RWPE1 (cell line): ENCODE data around the gene TBCD.

ENCODE experiments used
- CTCF ChIA-PET: fragments of 350-600 bp; sonication (Branson Sonifier 250); formaldehyde crosslinking; extraction: SDS; loops from one replicate; lab custom pipeline; 2021; lab: Yijun Ruan, JAX
- POLR2A ChIA-PET: fragments of 400-600 bp; formaldehyde crosslinking; extraction: SDS; loops from one replicate; lab custom pipeline; 2020; ENCODE audit warnings: antibody characterized with exemption; ENCODE audit not compliant: low non-redundant PET; lab: Yijun Ruan, JAX
- DNase-seq: peaks from one replicate; pipeline ENCODE4 v3.0.0; 2012; ENCODE audit warnings: low spot score
- H3K27ac ChIP-seq: fragments of 450-650 bp; 2 replicates; pipeline ENCODE4 v1.5.1; 2017
- CTCF ChIP-seq: fragments of 450-650 bp; conservative IDR thresholded peaks from 2 replicates; pipeline ENCODE4 v1.5.1; 2017; ENCODE audit warnings: low read depth, mild to moderate bottlenecking

TBCD gene

GRCh38 chr17:82930043-82930923 lies 178.4 kb downstream of the TBCD start:
- CTCF ChIA-PET = no interaction called here
- POLR2A ChIA-PET = no interaction called here
- H3K27ac ChIP-seq = no peak overlapping the region
- DNase-seq = no peak
- no peak for TF ChIP-seq CTCF

- H3K27ac ChIP-seq = peak overlapping the region; percentile 3; the same call in 1 of the 2 replicates
- CTCF ChIA-PET = no interaction called here
- no peak for DNase-seq
- no peak for TF ChIP-seq CTCF
- POLR2A ChIA-PET = no interaction called here
Observed at GRCh38 chr17:82930924-82931698, 179.2 kb downstream of the TBCD start.

GRCh38 chr17:82931699-82932517 lies 180.0 kb downstream of the TBCD start:
- DNase-seq = peak; percentile 20
- POLR2A ChIA-PET = no interaction called here
- H3K27ac ChIP-seq = peak overlapping the region; percentile 3; the same call in 1 of the 2 replicates
- TF ChIP-seq CTCF = no peak
- CTCF ChIA-PET = no interaction called here

- ChIA-PET CTCF (interaction anchor here (0.6 kb wide), 1 partner anchor 166 kb away, joined by 3 read pairs; no protein-coding TSS in a partner anchor), POLR2A (no interaction called here)
- 0 out of 2 replicates have a peak overlapping the region, but pooled peaks have one; percentile 3 for H3K27ac ChIP-seq
- TF ChIP-seq CTCF = no peak
- no peak for DNase-seq
Observed at GRCh38 chr17:82932518-82933310, 180.8 kb downstream of the TBCD start.

- no peak overlapping the region for H3K27ac ChIP-seq
- TF ChIP-seq CTCF = no peak
- POLR2A ChIA-PET = no interaction called here
- no peak for DNase-seq
- CTCF ChIA-PET = no interaction called here
Observed at GRCh38 chr17:82933911-82934310, 182.0 kb downstream of the TBCD start.
